ENCODE data around the gene PCDHGB3. TPM values are rescaled to one million over a fixed set of nuclear protein-coding genes. Genes with fewer than 3 reads are reported as not detected.
A peak's percentile ranks its signal among the peaks of the same experiment; 100 is the strongest.
"Not testable (repeated sequence)": the region's sequence is repeated elsewhere in the genome, so short reads cannot be mapped to it uniquely, and the experiment has no call there.

Gene PCDHGB3
- total RNA-seq, 6 donors from 2014 or later = 1.2 to 6.3 (median 2.3) TPM

DNA sequence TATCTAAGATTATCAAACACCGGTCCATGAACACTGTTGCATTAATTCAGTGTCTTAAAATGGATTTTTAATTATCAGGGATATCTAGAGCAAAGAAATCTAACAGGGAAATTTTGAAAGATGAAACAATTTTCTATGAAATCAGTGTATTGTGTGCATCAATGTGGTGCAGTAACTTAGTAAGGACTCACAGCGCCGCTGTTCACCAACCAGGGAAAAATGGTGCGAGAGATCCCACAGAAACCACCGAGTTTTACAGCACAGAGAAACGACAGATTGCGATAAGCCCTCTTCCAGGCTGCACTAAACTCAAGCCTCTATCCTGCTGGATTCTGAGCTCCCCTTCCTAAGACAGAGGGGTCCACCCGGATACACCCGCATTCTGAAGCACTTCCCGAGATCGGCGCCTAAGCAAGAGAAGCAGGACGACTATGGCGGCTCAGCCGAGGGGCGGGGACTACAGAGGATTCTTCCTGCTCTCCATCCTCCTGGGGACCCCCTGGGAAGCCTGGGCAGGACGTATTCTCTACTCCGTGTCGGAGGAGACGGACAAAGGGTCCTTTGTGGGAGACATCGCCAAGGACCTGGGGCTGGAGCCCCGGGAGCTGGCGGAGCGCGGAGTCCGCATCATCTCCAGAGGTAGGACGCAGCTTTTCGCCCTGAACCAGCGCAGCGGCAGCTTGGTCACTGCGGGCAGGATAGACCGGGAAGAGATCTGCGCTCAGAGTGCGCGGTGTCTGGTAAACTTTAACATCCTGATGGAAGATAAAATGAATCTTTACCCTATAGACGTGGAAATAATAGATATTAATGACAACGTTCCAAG is 12.6 kb downstream of the PCDHGB3 start, which contains the start of gene PCDHGA7:
Gene PCDHGA7, plus strand, starts transcription at position 274 of the 826 bp plus-strand sequence. Its CDS starts 158 bp downstream, at position 432.
- 10 to 30% methylated on average over 14 to 37 of the region's 37 CpGs for WGBS, 2 donors
- no peak for TF ChIP-seq POLR2AphosphoS5 (IDR thresholded peaks at IDR 0.05)
- no peak for TF ChIP-seq EP300 (IDR thresholded peaks at IDR 0.05)
- no peak for TF ChIP-seq POLR2A (IDR thresholded peaks at IDR 0.05)
- TF ChIP-seq, protein P1, sequence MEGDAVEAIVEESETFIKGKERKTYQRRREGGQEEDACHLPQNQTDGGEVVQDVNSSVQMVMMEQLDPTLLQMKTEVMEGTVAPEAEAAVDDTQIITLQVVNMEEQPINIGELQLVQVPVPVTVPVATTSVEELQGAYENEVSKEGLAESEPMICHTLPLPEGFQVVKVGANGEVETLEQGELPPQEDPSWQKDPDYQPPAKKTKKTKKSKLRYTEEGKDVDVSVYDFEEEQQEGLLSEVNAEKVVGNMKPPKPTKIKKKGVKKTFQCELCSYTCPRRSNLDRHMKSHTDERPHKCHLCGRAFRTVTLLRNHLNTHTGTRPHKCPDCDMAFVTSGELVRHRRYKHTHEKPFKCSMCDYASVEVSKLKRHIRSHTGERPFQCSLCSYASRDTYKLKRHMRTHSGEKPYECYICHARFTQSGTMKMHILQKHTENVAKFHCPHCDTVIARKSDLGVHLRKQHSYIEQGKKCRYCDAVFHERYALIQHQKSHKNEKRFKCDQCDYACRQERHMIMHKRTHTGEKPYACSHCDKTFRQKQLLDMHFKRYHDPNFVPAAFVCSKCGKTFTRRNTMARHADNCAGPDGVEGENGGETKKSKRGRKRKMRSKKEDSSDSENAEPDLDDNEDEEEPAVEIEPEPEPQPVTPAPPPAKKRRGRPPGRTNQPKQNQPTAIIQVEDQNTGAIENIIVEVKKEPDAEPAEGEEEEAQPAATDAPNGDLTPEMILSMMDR (IDR thresholded peaks at IDR 0.05) = no peak
- no peak within 1 kb of the TSS for H3K27ac ChIP-seq
- H3K36me3 ChIP-seq = no peaks in the 10 kb centered on the region
- H3K4me1 ChIP-seq = no peaks in the 10 kb centered on the region
- DNase-seq (no peak), ATAC-seq (ENCODE audit: low FRiP score in 2 of 2) (peak in 1 of 2 donors; percentile 34)
- peaks cover 40 to 74% (median 60%) of the 10 kb centered on the region in 4 donors for H3K9me3 ChIP-seq
- H3K4me3 ChIP-seq = peak within 1 kb of the TSS in 3 of 4 donors; percentile 9 to 34 (median 29)
- H3K27me3 ChIP-seq = no peaks in the 10 kb centered on the region

DNA sequence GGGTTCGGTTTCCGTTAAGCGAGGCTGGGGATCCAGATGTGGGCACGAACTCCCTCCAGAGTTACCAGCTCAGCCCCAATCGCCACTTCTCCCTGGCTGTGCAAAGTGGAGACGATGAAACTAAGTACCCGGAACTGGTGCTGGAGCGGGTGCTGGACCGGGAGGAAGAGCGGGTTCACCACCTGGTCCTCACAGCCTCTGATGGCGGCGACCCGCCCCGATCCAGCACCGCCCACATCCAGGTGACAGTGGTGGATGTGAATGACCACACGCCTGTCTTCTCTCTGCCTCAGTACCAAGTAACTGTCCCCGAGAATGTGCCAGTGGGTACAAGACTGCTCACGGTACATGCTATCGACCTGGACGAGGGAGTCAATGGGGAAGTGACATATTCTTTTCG is 13.3 kb downstream of the PCDHGB3 start:
- H3K36me3 ChIP-seq = no peaks in the 10 kb centered on the region
- H3K4me3 ChIP-seq = no peak overlapping the region
- no peaks in the 10 kb centered on the region for H3K27me3 ChIP-seq
- peaks cover 35 to 71% (median 57%) of the 10 kb centered on the region in 4 donors for H3K9me3 ChIP-seq
- H3K4me1 ChIP-seq = no peaks in the 10 kb centered on the region
- WGBS, 2 donors = 34 to 35% methylated on average over 18 to 21 of the region's 21 CpGs
- ATAC-seq (ENCODE audit: low FRiP score in 2 of 2) (no peak), DNase-seq (no peak)
- TF ChIP-seq, protein P1 (IDR thresholded peaks at IDR 0.05) = no peak
- TF ChIP-seq EP300 (IDR thresholded peaks at IDR 0.05) (no peak), POLR2AphosphoS5 (IDR thresholded peaks at IDR 0.05) (no peak), POLR2A (IDR thresholded peaks at IDR 0.05) (no peak)
- H3K27ac ChIP-seq = no peak overlapping the region

DNA sequence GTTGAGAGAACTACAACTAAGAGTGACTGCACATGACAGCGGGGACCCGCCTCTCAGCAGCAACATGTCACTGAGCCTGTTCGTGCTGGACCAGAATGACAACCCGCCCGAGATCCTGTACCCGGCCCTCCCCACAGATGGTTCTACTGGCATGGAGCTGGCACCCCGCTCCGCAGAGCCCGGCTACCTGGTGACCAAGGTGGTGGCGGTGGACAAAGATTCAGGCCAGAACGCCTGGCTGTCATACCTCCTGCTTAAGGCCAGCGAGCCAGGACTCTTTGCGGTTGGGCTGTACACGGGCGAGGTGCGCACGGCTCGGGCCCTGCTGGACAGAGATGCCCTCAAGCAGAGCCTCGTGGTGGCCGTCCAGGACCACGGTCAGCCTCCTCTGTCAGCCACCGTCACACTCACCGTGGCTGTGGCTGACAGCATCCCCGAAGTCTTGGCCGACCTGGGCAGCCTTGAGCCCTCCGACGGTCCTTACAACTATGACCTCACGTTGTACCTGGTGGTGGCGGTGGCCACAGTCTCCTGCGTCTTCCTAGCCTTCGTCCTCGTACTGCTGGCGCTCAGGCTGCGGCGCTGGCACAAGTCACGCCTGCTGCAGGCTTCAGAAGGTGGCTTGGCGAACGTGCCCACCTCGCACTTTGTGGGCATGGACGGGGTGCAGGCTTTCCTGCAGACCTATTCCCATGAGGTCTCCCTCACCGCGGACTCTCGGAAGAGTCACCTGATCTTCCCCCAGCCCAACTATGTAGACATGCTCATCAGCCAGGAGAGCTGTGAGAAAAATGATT is 14.6 kb downstream of the PCDHGB3 start:
- no peaks in the 10 kb centered on the region for H3K27me3 ChIP-seq
- no peak overlapping the region for H3K27ac ChIP-seq
- no peaks in the 10 kb centered on the region for H3K4me1 ChIP-seq
- TF ChIP-seq POLR2AphosphoS5 (IDR thresholded peaks at IDR 0.05) = no peak
- TF ChIP-seq EP300 (IDR thresholded peaks at IDR 0.05) = no peak
- TF ChIP-seq, protein P1 (IDR thresholded peaks at IDR 0.05) = no peak
- no peak for TF ChIP-seq POLR2A (IDR thresholded peaks at IDR 0.05)
- DNase-seq (no peak), ATAC-seq (ENCODE audit: low FRiP score in 2 of 2) (no peak)
- H3K4me3 ChIP-seq = no peak overlapping the region
- no peaks in the 10 kb centered on the region for H3K36me3 ChIP-seq
- H3K9me3 ChIP-seq = peaks cover 44 to 82% (median 67%) of the 10 kb centered on the region in 4 donors
- WGBS, 2 donors = 25 to 56% methylated on average over 9 to 36 of the region's 43 CpGs

DNA sequence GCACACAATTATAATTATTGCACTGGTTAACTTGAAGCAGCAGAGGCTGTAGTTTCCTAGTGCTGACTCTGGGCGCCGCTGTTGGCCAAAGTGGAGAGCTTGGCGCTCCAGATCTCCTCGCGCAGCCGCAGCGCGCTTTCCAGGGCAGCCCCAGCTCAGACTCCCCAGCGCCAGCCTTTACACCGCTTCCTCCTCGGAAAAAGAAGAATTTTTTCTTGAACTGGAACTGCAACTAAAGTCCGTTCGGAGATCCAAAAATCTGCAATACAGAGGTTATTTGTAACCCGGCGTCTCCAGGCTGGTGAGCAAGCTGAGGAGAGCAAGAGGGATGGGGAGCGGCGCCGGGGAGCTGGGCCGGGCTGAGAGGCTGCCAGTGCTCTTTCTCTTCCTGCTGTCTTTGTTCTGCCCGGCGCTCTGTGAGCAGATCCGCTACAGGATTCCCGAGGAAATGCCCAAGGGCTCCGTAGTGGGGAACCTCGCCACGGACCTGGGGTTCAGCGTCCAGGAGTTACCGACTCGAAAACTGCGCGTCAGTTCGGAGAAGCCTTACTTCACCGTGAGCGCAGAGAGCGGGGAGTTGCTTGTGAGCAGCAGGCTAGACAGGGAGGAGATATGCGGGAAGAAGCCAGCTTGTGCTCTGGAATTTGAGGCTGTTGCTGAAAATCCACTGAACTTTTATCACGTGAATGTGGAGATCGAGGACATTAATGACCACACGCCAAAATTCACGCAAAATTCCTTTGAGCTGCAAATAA is 17.7 kb downstream of the PCDHGB3 start, which contains the start of gene PCDHGB4:
Gene PCDHGB4, plus strand, starts transcription at position 142 of the 755 bp plus-strand sequence. Its CDS starts 187 bp downstream, at position 329.
- peaks cover 41 to 89% (median 78%) of the 10 kb centered on the region in 4 donors for H3K9me3 ChIP-seq
- DNase-seq = not testable (repeated sequence)

More for the DNA sequence above, 17.7 kb downstream of the PCDHGB3 start, which contains the start of gene PCDHGB4:
- not testable (repeated sequence) for H3K27ac ChIP-seq, H3K27me3 ChIP-seq, H3K4me1 ChIP-seq, H3K36me3 ChIP-seq
- peak; percentile 56 to 79 for ATAC-seq (ENCODE audit: low FRiP score in 2 of 2)
- WGBS, 2 donors = 13 to 19% methylated on average over 16 to 24 of the region's 40 CpGs
- TF ChIP-seq, protein P1 (IDR thresholded peaks at IDR 0.05) = peak in 5 of 6 experiments; percentile 12 to 28 (median 13)
- peak within 1 kb of the TSS in 1 of 4 donors; percentile 25 for H3K4me3 ChIP-seq
